RWPE2 (cell line): Measurements from ENCODE around the gene PLEKHG2.

Experiments used
- ATAC-seq: fragments of 200-7000 bp; cut with Tn5 transposase; 3 replicates; pipeline ENCODE4 v1.9.1; 2021; ENCODE audit warnings: low read depth
- DNase-seq: peaks from one replicate; pipeline ENCODE4 v3.0.0-alpha.2; 2020; ENCODE audit warnings: low spot score
- H3K27ac ChIP-seq: fragments of 450-650 bp; 2 replicates; pipeline ENCODE4 v1.5.1; 2017; ENCODE audit warnings: mild to moderate bottlenecking; ENCODE audit not compliant: poor library complexity, severe bottlenecking
- H3K27me3 ChIP-seq: fragments of 250-450 bp; sonication (Bioruptor Pico); 2 replicates; pipeline ENCODE4 v1.5.1; 2021; ENCODE audit warnings: mild to moderate bottlenecking, moderate library complexity; ENCODE audit not compliant: insufficient read depth, poor library complexity, severe bottlenecking
- H3K36me3 ChIP-seq: fragments of 250-450 bp; sonication (Bioruptor Pico); 2 replicates; pipeline ENCODE4 v1.5.1; 2020; ENCODE audit warnings: low read depth, mild to moderate bottlenecking, moderate library complexity
- H3K4me1 ChIP-seq: fragments of 250-450 bp; sonication (Bioruptor Pico); 2 replicates; pipeline ENCODE4 v1.5.1; 2021; ENCODE audit warnings: mild to moderate bottlenecking, moderate library complexity; ENCODE audit not compliant: insufficient read depth, poor library complexity, severe bottlenecking
- H3K4me3 ChIP-seq: fragments of 250-450 bp; sonication (Bioruptor Pico); 2 replicates; pipeline ENCODE4 v1.5.1; 2021; ENCODE audit warnings: mild to moderate bottlenecking, moderate library complexity; ENCODE audit not compliant: severe bottlenecking
- H3K9me3 ChIP-seq: fragments of 250-450 bp; sonication (Bioruptor Pico); 2 replicates; pipeline ENCODE4 v1.5.1; 2021; ENCODE audit warnings: mild to moderate bottlenecking, moderate library complexity; ENCODE audit not compliant: severe bottlenecking
- TF ChIP-seq, protein P1 (sequence below): fragments of 450-650 bp; IDR thresholded peaks from one replicate; pipeline ENCODE4 v1.5.1; 2017; ENCODE audit warnings: mild to moderate bottlenecking, moderate library complexity; ENCODE audit not compliant: poor library complexity, severe bottlenecking

The PLEKHG2 gene

DNA sequence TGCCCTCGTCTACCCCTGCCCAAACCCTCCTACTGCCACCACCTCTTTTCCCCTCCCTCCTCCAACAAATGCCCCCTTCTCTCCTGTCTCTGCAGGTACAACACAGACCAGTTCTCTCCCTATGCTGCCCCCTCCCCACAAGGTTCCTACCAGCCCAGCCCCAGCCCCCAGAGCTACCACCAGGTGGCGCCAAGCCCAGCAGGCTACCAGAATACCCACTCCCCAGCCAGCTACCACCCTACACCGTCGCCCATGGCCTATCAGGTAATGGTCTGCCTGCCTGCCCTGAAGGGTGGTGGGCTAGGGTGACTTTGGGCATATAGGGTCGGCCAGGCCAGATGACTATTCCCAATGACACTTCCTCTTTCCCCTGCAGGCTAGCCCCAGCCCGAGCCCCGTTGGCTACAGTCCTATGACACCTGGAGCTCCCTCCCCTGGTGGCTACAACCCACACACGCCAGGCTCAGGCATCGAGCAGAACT lies 61.7 kb downstream of the PLEKHG2 start:
- no peak overlapping the region for H3K4me3 ChIP-seq
- H3K27me3 ChIP-seq = no peaks in the 10 kb centered on the region
- DNase-seq (no peak), ATAC-seq (peak; percentile 67)
- no peaks in the 10 kb centered on the region for H3K9me3 ChIP-seq
- peaks cover 65% of the 10 kb centered on the region for H3K36me3 ChIP-seq
- TF ChIP-seq, protein P1, sequence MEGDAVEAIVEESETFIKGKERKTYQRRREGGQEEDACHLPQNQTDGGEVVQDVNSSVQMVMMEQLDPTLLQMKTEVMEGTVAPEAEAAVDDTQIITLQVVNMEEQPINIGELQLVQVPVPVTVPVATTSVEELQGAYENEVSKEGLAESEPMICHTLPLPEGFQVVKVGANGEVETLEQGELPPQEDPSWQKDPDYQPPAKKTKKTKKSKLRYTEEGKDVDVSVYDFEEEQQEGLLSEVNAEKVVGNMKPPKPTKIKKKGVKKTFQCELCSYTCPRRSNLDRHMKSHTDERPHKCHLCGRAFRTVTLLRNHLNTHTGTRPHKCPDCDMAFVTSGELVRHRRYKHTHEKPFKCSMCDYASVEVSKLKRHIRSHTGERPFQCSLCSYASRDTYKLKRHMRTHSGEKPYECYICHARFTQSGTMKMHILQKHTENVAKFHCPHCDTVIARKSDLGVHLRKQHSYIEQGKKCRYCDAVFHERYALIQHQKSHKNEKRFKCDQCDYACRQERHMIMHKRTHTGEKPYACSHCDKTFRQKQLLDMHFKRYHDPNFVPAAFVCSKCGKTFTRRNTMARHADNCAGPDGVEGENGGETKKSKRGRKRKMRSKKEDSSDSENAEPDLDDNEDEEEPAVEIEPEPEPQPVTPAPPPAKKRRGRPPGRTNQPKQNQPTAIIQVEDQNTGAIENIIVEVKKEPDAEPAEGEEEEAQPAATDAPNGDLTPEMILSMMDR = peak; percentile 73
- H3K4me1 ChIP-seq = no peaks in the 10 kb centered on the region
- H3K27ac ChIP-seq = no peak overlapping the region

DNA sequence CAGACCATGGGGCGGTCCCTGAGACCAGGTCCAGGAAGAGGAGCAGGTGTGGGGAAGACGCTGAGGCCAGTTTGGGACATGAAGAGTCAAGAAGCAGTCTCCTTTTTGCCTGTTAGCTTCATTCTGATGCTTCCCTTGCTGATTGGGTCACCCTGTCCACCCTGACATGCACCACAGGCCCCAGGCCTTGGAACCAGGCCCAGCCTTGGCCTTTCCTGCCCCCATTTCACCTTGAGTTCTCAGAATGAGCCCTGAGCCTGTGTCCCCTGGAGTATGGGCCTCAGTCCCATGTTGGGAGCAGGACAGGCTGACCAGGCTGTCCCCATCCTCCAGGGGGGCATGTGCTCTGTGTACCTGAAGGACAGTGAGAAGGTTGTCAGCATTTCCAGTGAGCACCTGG lies 63.3 kb downstream of the PLEKHG2 start:
- Histone ChIP-seq H3K27me3 (no peaks in the 10 kb centered on the region), H3K36me3 (peaks cover 49% of the 10 kb centered on the region), H3K27ac (no peak overlapping the region), H3K4me1 (no peaks in the 10 kb centered on the region), H3K4me3 (no peak overlapping the region), H3K9me3 (no peaks in the 10 kb centered on the region)
- no peak for ATAC-seq
- DNase-seq = no peak
- TF ChIP-seq, protein P1 = no peak
